IMR-90 (cell line): ENCODE measurements around the gene SELENBP1. TPM values are rescaled to one million over a fixed set of nuclear protein-coding genes. Genes with fewer than 3 reads are reported as not detected.

Source experiments
- ATAC-seq: fragments of 200-7000 bp; cut with Tn5 transposase; 2 replicates; pipeline ENCODE4 v1.9.1; 2020; ENCODE audit warnings: low read depth, mild to moderate bottlenecking, moderate library complexity
- BruUV-seq: library from RNA; stranded (reverse); fragments of 400-500 nt; replicated peaks from 2 replicates; lab custom pipeline; 2021; lab: Mats Ljungman, UMichigan
- CTCF ChIA-PET: fragments of 300-600 bp; formaldehyde crosslinking; extraction: SDS; loops from one replicate; lab custom pipeline; 2021; ENCODE audit warnings: antibody characterized with exemption; lab: Yijun Ruan, JAX
- POLR2A ChIA-PET: fragments of 300-600 bp; sonication (Branson Sonifier 250); formaldehyde crosslinking; loops from one replicate; lab custom pipeline; 2022; ENCODE audit warnings: antibody characterized with exemption; ENCODE audit not compliant: unreplicated experiment; lab: Charles Lee
- DNase-seq: peaks from one replicate; pipeline ENCODE4 v3.0.0; 2013
- H2AFZ ChIP-seq: replicated peaks from 2 replicates; pipeline ENCODE3; 2013; ENCODE audit warnings: low read length, mild to moderate bottlenecking; ENCODE audit not compliant: poor library complexity
- H2AK5ac ChIP-seq: 2 replicates; pipeline ENCODE4 v1.6.1; 2013; ENCODE audit warnings: low read depth, low read length, inconsistent platforms
- H2AK9ac ChIP-seq: replicated peaks from 2 replicates; pipeline ENCODE3; 2013; ENCODE audit warnings: mild to moderate bottlenecking, low read depth, low read length, moderate library complexity; ENCODE audit not compliant: poor library complexity
- H2BK120ac ChIP-seq: 2 replicates; pipeline ENCODE4 v1.6.1; 2013; ENCODE audit warnings: low read depth, low read length, inconsistent platforms
- H2BK15ac ChIP-seq: 3 replicates; pipeline ENCODE4 v1.6.1; 2013; ENCODE audit warnings: low read depth, low read length, inconsistent platforms
- H2BK20ac ChIP-seq: 2 replicates; pipeline ENCODE4 v1.6.1; 2013; ENCODE audit warnings: low read depth, mild to moderate bottlenecking, inconsistent platforms, low read length, moderate library complexity
- H2BK5ac ChIP-seq: 2 replicates; pipeline ENCODE4 v1.6.1; 2013; ENCODE audit warnings: mild to moderate bottlenecking, low read depth, low read length, inconsistent platforms; ENCODE audit not compliant: poor library complexity, severe bottlenecking
- H3K14ac ChIP-seq: replicated peaks from 2 replicates; pipeline ENCODE4 v1.6.1; 2013; ENCODE audit warnings: low read depth, low read length, inconsistent platforms
- H3K18ac ChIP-seq: 2 replicates; pipeline ENCODE4 v1.6.1; 2013; ENCODE audit warnings: low read depth, low read length, control low read depth
- H3K23ac ChIP-seq: 2 replicates; pipeline ENCODE4 v1.6.1; 2013; ENCODE audit warnings: low read depth, low read length, inconsistent platforms
- H3K27ac ChIP-seq: 2 replicates; pipeline ENCODE4 v1.5.1; 2013; ENCODE audit warnings: mild to moderate bottlenecking, control low read depth, low read length; ENCODE audit not compliant: insufficient read depth
- H3K27me3 ChIP-seq: 2 replicates; pipeline ENCODE4 v1.6.1; 2013; ENCODE audit warnings: low read length; ENCODE audit not compliant: control insufficient read depth, insufficient read depth
- H3K36me3 ChIP-seq: 2 replicates; pipeline ENCODE4 v1.6.1; 2013; ENCODE audit warnings: low read length, mixed read lengths; ENCODE audit not compliant: control insufficient read depth, insufficient read depth
- H3K4ac ChIP-seq: 2 replicates; pipeline ENCODE4 v1.6.1; 2013; ENCODE audit warnings: low read depth, low read length, inconsistent platforms
- H3K4me1 ChIP-seq: 2 replicates; pipeline ENCODE4 v1.6.1; 2013; ENCODE audit warnings: low read length, mixed read lengths; ENCODE audit not compliant: control insufficient read depth, insufficient read depth
- H3K4me2 ChIP-seq: 2 replicates; pipeline ENCODE4 v1.6.1; 2013; ENCODE audit warnings: low read depth, mild to moderate bottlenecking, control low read depth, low read length, moderate library complexity
- H3K4me3 ChIP-seq: 2 replicates; pipeline ENCODE4 v1.5.1; 2013; ENCODE audit warnings: low read depth, mild to moderate bottlenecking, control low read depth, low read length, moderate library complexity; ENCODE audit not compliant: insufficient read depth
- H3K56ac ChIP-seq: 2 replicates; pipeline ENCODE4 v1.6.1; 2013; ENCODE audit warnings: low read length, inconsistent platforms; ENCODE audit not compliant: insufficient read depth; ENCODE audit errors: extremely low read depth
- H3K79me1 ChIP-seq, 2 experiments: 2 replicates each; pipeline ENCODE4 v1.6.1; 2013; ENCODE audit warnings: low read length in 2 of 2, inconsistent platforms in 1 of 2, low read depth in 1 of 2
- H3K9ac ChIP-seq: 2 replicates; pipeline ENCODE4 v1.6.1; 2013; ENCODE audit warnings: low read depth, low read length, control low read depth
- H3K9me1 ChIP-seq: 2 replicates; pipeline ENCODE4 v1.6.1; 2013; ENCODE audit warnings: low read length, inconsistent platforms; ENCODE audit not compliant: insufficient read depth
- H3K9me3 ChIP-seq: 2 replicates; pipeline ENCODE4 v1.6.1; 2013; ENCODE audit warnings: low read length; ENCODE audit not compliant: control insufficient read depth, insufficient read depth
- H4K20me1 ChIP-seq: 2 replicates; pipeline ENCODE4 v1.6.1; 2013; ENCODE audit warnings: low read length, inconsistent platforms; ENCODE audit not compliant: insufficient read depth
- H4K5ac ChIP-seq: 2 replicates; pipeline ENCODE4 v1.6.1; 2013; ENCODE audit warnings: mild to moderate bottlenecking, low read depth, low read length, control low read depth
- H4K8ac ChIP-seq, 2 experiments: 2 replicates each; pipeline ENCODE4 v1.6.1; 2013; ENCODE audit warnings: low read depth in 2 of 2, low read length in 2 of 2, control low read depth in 1 of 2, inconsistent platforms in 1 of 2
- H4K91ac ChIP-seq: 2 replicates; pipeline ENCODE4 v1.6.1; 2013; ENCODE audit warnings: low read depth, low read length, inconsistent platforms; ENCODE audit not compliant: insufficient read depth
- BHLHE40 ChIP-seq: fragments of 150-350 bp; IDR thresholded peaks from 2 replicates; pipeline ENCODE4 v1.6.1; 2016; ENCODE audit warnings: mild to moderate bottlenecking, low read depth, low read length
- CEBPB ChIP-seq: IDR thresholded peaks from 2 replicates; pipeline ENCODE4 v1.6.1; 2012; ENCODE audit warnings: low read depth, low read length, improper control_type of control experiment
- CHD1 ChIP-seq: IDR thresholded peaks from 2 replicates; pipeline ENCODE4 v1.6.1; 2012; ENCODE audit warnings: low read depth, low read length, improper control_type of control experiment
- FOS ChIP-seq: fragments of 150-350 bp; IDR thresholded peaks from 2 replicates; pipeline ENCODE4 v1.6.1; 2016; ENCODE audit warnings: low read depth, low read length
- MAFK ChIP-seq: IDR thresholded peaks from 2 replicates; pipeline ENCODE4 v1.6.1; 2012; ENCODE audit warnings: low read depth, low read length, improper control_type of control experiment
- MAZ ChIP-seq: IDR thresholded peaks from 2 replicates; pipeline ENCODE4 v1.6.1; 2012; ENCODE audit warnings: low read depth, mild to moderate bottlenecking, low read length, improper control_type of control experiment, moderate library complexity, borderline replicate concordance
- MXI1 ChIP-seq: IDR thresholded peaks from 2 replicates; pipeline ENCODE4 v1.6.1; 2012; ENCODE audit warnings: low read depth, mild to moderate bottlenecking, low read length, moderate library complexity, borderline replicate concordance
- NFE2L2 ChIP-seq: fragments of 150-350 bp; IDR thresholded peaks from 2 replicates; pipeline ENCODE4 v1.6.1; 2016; ENCODE audit warnings: low read depth, mild to moderate bottlenecking, low read length
- POLR2A ChIP-seq: IDR thresholded peaks from 2 replicates; pipeline ENCODE4 v1.6.1; 2012; ENCODE audit warnings: mild to moderate bottlenecking, low read depth, low read length
- RAD21 ChIP-seq: IDR thresholded peaks from 2 replicates; pipeline ENCODE4 v1.6.1; 2012; ENCODE audit warnings: low read length, improper control_type of control experiment
- RCOR1 ChIP-seq: IDR thresholded peaks from 2 replicates; pipeline ENCODE4 v1.6.1; 2012; ENCODE audit warnings: mild to moderate bottlenecking, low read length, improper control_type of control experiment; ENCODE audit not compliant: insufficient replicate concordance
- RFX5 ChIP-seq: IDR thresholded peaks from 2 replicates; pipeline ENCODE4 v1.8.0; 2012; ENCODE audit warnings: low read depth, mild to moderate bottlenecking, low read length, moderate library complexity
- SMC3 ChIP-seq: fragments of 150-350 bp; IDR thresholded peaks from 2 replicates; pipeline ENCODE4 v1.6.1; 2016; ENCODE audit warnings: low read depth, mild to moderate bottlenecking, antibody characterized with exemption, low read length, moderate library complexity
- WGBS, 2 experiments: methylation state at CpG; one replicate each; pipeline versions ENCODE4 v1.1.5 to v1.1.7; 2013; ENCODE audit warnings: missing lambda C conversion rate in 2 of 2; ENCODE audit not compliant: insufficient read length in 1 of 2; ENCODE audit errors: extremely low coverage in 2 of 2; 5-methylcytosine and 5-hydroxymethylcytosine counted together
- dilution Hi-C: fragments of 300-500 bp; cut with HindIII; formaldehyde crosslinking; loops from one replicate; pipeline ENCODE4 v1.14.3; 2018; ENCODE audit warnings: low sequenced_read_pairs; ENCODE audit not compliant: unreplicated experiment
- in situ Hi-C: fragments of 300-500 bp; cut with MboI; formaldehyde crosslinking; loops from 3 replicates; pipeline ENCODE4 v1.14.3; 2019; ENCODE audit warnings: low sequenced_read_pairs, inconsistent platforms, mixed read lengths
- intact Hi-C: fragments of 100-400 bp; cut with micrococcal nuclease; formaldehyde crosslinking; loops from 2 replicates; pipeline ENCODE4 v1.10.0; 2022
- polyA plus RNA-seq, 3 experiments: library from polyadenylated mRNA; depleted of rRNA; stranded (reverse); fragments of >200 nt; gene quantifications; 2 replicates each; pipeline ENCODE4 v1.2.3, GENCODE V29; 2012; ENCODE audit warnings: low replicate concordance in 1 of 3
- total RNA-seq: library from RNA; depleted of rRNA; stranded (reverse); fragments of >200 nt; gene quantifications from 2 replicates; pipeline ENCODE4 v1.2.3, GENCODE V29; 2012
- TF ChIP-seq, protein P1 (sequence below): fragments of 150-350 bp; IDR thresholded peaks from 2 replicates; pipeline ENCODE4 v1.6.1; 2016; ENCODE audit warnings: low read depth, mild to moderate bottlenecking, low read length, moderate library complexity, borderline replicate concordance
- TF ChIP-seq, protein P2 (sequence below): conservative IDR thresholded peaks from 2 replicates; pipeline ENCODE4 v1.5.1; 2012; ENCODE audit warnings: mild to moderate bottlenecking, low read depth, low read length, improper control_type of control experiment

SELENBP1 gene
- total and polyA plus RNA-seq, 2 of the 4 experiments (the other 2 are of a cell fraction), result 21.3 to 56.9 TPM

DNA sequence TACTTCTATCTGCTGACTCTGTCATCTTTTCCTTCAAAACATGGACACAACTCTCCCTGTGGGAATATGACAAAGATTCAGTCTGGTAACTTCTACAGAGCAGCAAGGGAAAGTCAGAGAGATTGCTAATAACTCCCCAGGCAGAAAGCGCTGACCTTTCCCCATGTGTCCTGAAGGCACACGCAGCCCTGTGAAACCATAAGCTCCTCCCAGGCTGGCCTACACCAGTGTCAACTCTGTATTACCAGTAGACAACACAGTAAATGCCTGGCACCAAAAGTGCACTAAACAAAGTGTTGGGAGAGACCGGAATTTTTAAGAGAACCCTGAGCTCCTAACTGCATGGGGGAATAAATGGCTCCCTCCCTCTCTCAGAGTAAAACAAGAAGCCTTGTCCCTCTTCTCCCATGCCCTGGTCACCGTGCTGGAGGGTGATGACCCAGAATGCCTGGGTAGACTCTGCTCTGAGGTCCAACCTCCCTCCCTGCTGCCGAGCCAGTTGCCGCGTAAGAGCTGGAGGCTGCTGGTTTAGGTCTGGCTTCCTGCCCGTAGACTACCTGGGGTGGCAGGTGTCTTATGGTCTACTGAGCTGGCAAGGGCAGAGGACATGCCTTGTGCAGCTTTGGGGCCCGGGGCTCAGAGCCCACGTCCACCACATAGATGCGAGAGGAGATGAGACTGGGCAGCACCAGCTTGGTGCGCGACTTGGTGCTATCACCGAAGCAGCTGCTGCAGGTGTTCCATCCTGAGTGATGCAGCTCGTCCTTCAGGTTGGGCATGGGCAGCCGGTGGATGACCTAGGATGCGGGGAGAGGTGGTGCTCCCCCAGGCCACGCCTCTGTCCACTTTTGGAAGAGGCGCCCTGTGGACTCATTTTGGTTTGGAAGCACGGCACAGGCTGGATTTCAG is 3.9 kb downstream of the SELENBP1 start:
- H4K8ac ChIP-seq, result no peak overlapping the region
- H3K4me2 ChIP-seq, result no peak overlapping the region
- H3K9ac ChIP-seq, result no peak overlapping the region
- no peak overlapping the region for H3K4me3 ChIP-seq
- ChIA-PET POLR2A (no interaction called here), CTCF (interaction anchor here (1.3 kb wide), 1 partner anchor 28 kb away, joined by 4 read pairs; no protein-coding TSS in a partner anchor)
- dilution Hi-C loops, result no loop called here
- 90% methylated on average over 9 of the region's 20 CpGs; no CpG with 5 or more reads in 1 of the 2 experiments for WGBS, 2 experiments
- H3K4me1 ChIP-seq, result peaks cover 14% of the 10 kb centered on the region
- H2BK20ac ChIP-seq, result no peak overlapping the region
- H2AK9ac ChIP-seq, result no peak overlapping the region
- H3K14ac ChIP-seq, result no peak overlapping the region
- H2BK5ac ChIP-seq, result no peak overlapping the region
- peaks cover 34% of the 10 kb centered on the region for H3K36me3 ChIP-seq
- peaks cover 0 to 10% of the 10 kb centered on the region in 2 experiments; a peak in 1 of 4 replicates for H3K79me1 ChIP-seq
- intact Hi-C loops, result no loop called here
- H4K91ac ChIP-seq, result no peak overlapping the region
- H3K23ac ChIP-seq, result no peak overlapping the region
- no peak overlapping the region for H2BK15ac ChIP-seq
- H2BK120ac ChIP-seq, result no peak overlapping the region
- H2AFZ ChIP-seq, result peak overlapping the region; percentile 21
- no peak overlapping the region for H2AK5ac ChIP-seq
- in situ Hi-C loops, result no loop called here
- no peak overlapping the region for H3K4ac ChIP-seq
- no peak for ATAC-seq
- H3K27me3 ChIP-seq, result no peaks in the 10 kb centered on the region
- no peak overlapping the region for H3K27ac ChIP-seq
- BruUV-seq, result no TSS peak
- H3K9me1 ChIP-seq, result peaks cover 14% of the 10 kb centered on the region
- H4K5ac ChIP-seq, result no peak overlapping the region
- no peak for DNase-seq
- H3K9me3 ChIP-seq, result no peaks in the 10 kb centered on the region; the same call in 1 of the 2 replicates
- no peak overlapping the region for H3K56ac ChIP-seq
- H4K20me1 ChIP-seq, result no peaks in the 10 kb centered on the region
- no peak overlapping the region for H3K18ac ChIP-seq
- no peak for TF ChIP-seq CEBPB
- TF ChIP-seq, protein P1, sequence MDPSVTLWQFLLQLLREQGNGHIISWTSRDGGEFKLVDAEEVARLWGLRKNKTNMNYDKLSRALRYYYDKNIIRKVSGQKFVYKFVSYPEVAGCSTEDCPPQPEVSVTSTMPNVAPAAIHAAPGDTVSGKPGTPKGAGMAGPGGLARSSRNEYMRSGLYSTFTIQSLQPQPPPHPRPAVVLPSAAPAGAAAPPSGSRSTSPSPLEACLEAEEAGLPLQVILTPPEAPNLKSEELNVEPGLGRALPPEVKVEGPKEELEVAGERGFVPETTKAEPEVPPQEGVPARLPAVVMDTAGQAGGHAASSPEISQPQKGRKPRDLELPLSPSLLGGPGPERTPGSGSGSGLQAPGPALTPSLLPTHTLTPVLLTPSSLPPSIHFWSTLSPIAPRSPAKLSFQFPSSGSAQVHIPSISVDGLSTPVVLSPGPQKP, result no peak
- no peak for TF ChIP-seq FOS
- TF ChIP-seq MAFK, result no peak
- no peak for TF ChIP-seq CHD1
- TF ChIP-seq RAD21, result no peak
- no peak for TF ChIP-seq RCOR1
- no peak for TF ChIP-seq POLR2A
- TF ChIP-seq RFX5, result no peak
- TF ChIP-seq MXI1, result no peak
- TF ChIP-seq BHLHE40, result no peak
- TF ChIP-seq NFE2L2, result no peak
- TF ChIP-seq MAZ, result no peak
- TF ChIP-seq, protein P2, sequence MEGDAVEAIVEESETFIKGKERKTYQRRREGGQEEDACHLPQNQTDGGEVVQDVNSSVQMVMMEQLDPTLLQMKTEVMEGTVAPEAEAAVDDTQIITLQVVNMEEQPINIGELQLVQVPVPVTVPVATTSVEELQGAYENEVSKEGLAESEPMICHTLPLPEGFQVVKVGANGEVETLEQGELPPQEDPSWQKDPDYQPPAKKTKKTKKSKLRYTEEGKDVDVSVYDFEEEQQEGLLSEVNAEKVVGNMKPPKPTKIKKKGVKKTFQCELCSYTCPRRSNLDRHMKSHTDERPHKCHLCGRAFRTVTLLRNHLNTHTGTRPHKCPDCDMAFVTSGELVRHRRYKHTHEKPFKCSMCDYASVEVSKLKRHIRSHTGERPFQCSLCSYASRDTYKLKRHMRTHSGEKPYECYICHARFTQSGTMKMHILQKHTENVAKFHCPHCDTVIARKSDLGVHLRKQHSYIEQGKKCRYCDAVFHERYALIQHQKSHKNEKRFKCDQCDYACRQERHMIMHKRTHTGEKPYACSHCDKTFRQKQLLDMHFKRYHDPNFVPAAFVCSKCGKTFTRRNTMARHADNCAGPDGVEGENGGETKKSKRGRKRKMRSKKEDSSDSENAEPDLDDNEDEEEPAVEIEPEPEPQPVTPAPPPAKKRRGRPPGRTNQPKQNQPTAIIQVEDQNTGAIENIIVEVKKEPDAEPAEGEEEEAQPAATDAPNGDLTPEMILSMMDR, result no peak
- TF ChIP-seq SMC3, result no peak
